RWPE1 (cell line): ENCODE measurements around the gene TARP.
"Not testable (repeated sequence)": the region's sequence is repeated elsewhere in the genome, so short reads cannot be mapped to it uniquely, and the experiment has no call there.

Experiments used
- CTCF ChIA-PET: fragments of 350-600 bp; sonication (Branson Sonifier 250); formaldehyde crosslinking; extraction: SDS; loops from one replicate; lab custom pipeline; 2021; lab: Yijun Ruan, JAX
- POLR2A ChIA-PET: fragments of 400-600 bp; formaldehyde crosslinking; extraction: SDS; loops from one replicate; lab custom pipeline; 2020; ENCODE audit warnings: antibody characterized with exemption; ENCODE audit not compliant: low non-redundant PET; lab: Yijun Ruan, JAX
- DNase-seq: peaks from one replicate; pipeline ENCODE4 v3.0.0; 2012; ENCODE audit warnings: low spot score
- H3K27ac ChIP-seq: fragments of 450-650 bp; 2 replicates; pipeline ENCODE4 v1.5.1; 2017
- CTCF ChIP-seq: fragments of 450-650 bp; conservative IDR thresholded peaks from 2 replicates; pipeline ENCODE4 v1.5.1; 2017; ENCODE audit warnings: low read depth, mild to moderate bottlenecking

TARP gene

GRCh38 chr7:38241071-38241470 is 32.4 kb downstream of the TARP start:
- TF ChIP-seq CTCF = no peak
- ChIA-PET POLR2A (no interaction called here), CTCF (no interaction called here)
- DNase-seq = no peak
- no peak overlapping the region for H3K27ac ChIP-seq

- CTCF ChIA-PET, DNase-seq, H3K27ac ChIP-seq, POLR2A ChIA-PET: not testable (repeated sequence)
These were observed 34.3 kb downstream of the TARP start for GRCh38 chr7:38239129-38239528.

- POLR2A ChIA-PET = no interaction called here
- no peak for DNase-seq
- CTCF ChIA-PET = no interaction called here
- H3K27ac ChIP-seq = no peak overlapping the region
- no peak for TF ChIP-seq CTCF
These were observed 37.8 kb downstream of the TARP start for GRCh38 chr7:38235606-38236005.

- POLR2A ChIA-PET, DNase-seq, H3K27ac ChIP-seq, CTCF ChIA-PET: not testable (repeated sequence)
These were observed 38.7 kb downstream of the TARP start for GRCh38 chr7:38234759-38235158.

GRCh38 chr7:38232502-38233366 is 40.7 kb downstream of the TARP start:
- CTCF ChIA-PET = interaction anchor here (0.6 kb wide), 1 partner anchor 52 kb away, joined by 3 read pairs; no protein-coding TSS in a partner anchor
- DNase-seq = no peak
- POLR2A ChIA-PET = no interaction called here
- no peak overlapping the region for H3K27ac ChIP-seq
- no peak for TF ChIP-seq CTCF

- ChIA-PET POLR2A (no interaction called here), CTCF (no interaction called here)
- TF ChIP-seq CTCF = no peak
- no peak overlapping the region for H3K27ac ChIP-seq
- no peak for DNase-seq
These were observed 43.4 kb downstream of the TARP start for GRCh38 chr7:38229884-38230642.

- no peak for TF ChIP-seq CTCF
- ChIA-PET POLR2A (no interaction called here), CTCF (no interaction called here)
- H3K27ac ChIP-seq = no peak overlapping the region
- DNase-seq = no peak
These were observed 44.0 kb downstream of the TARP start for GRCh38 chr7:38229386-38229785.
